GM18858 (cell line): Measurements from ENCODE around the gene SMIM7.
"Not testable (repeated sequence)": the region's sequence is repeated elsewhere in the genome, so short reads cannot be mapped to it uniquely, and the experiment has no call there.

Experiments used
- ATAC-seq: cut with Tn5 transposase; IDR thresholded peaks from one replicate; pipeline ENCODE4 v1.9.1; 2021; ENCODE audit not compliant: unreplicated experiment

SMIM7 gene

GRCh38 chr19:16655727-16656126, 4.2 kb downstream of the SMIM7 start:
- ATAC-seq: no peak

DNA sequence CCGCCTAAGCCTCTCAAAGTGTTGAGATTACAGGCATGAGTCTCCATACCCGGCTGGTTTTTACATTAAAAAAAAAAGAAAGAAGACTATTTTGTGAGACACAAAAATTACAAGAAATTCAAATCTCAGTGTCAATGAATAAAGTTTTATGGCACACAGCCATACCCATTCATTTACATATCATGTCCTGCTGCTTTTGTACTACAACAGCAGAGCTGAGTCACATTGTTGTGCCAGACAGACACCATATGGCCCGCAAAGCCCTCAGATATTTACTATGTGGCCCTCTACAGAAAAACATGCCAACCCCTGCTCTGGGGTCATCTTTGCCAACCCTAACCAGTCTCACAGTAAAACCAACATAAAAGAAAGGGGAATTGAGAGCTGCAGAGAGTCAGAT, 5.3 kb downstream of the SMIM7 start:
- no peak for ATAC-seq

DNA sequence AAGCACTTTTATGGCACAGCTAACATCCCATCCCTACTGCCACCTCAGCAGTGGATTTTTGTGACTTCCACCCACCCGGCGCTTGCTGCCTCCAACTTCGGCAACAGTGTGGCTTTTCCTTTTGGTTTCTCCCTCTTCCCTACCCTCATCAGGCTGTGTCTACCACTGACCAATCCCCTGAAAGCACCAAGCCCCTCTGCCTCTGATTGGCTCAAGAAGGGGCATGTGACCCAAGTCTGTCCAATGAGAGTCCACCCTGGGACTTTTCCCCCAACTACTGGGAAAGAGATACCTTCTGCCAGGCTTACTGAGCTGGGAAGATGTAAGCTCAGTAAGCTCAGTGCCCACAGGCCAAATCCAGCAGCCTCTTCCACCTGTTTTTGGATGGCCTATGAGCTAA, 5.8 kb downstream of the SMIM7 start:
- no peak for ATAC-seq

DNA sequence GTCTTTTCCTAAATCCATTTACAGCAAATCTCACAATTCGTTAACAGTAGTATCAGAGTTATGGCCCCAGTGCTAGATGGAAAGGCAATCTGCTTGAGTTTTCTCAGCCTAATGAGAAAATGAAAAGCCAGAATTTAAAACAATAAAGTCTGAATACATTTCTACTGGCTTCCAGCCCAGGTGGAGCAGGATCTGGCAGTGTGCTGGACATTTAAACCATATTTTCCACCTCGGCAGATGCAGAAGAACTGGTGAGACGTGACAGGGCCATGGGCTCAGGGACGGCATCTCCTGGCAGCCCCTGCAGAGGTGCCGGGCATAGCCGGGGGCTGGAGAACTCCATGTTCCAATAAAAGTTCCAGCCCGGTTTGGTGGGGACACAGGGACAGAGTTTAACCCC, 7.1 kb downstream of the SMIM7 start:
- no peak for ATAC-seq

GRCh38 chr19:16651421-16652188, 8.3 kb downstream of the SMIM7 start:
- ATAC-seq: not testable (repeated sequence)

GRCh38 chr19:16650821-16651220, 9.1 kb downstream of the SMIM7 start:
- no peak for ATAC-seq

DNA sequence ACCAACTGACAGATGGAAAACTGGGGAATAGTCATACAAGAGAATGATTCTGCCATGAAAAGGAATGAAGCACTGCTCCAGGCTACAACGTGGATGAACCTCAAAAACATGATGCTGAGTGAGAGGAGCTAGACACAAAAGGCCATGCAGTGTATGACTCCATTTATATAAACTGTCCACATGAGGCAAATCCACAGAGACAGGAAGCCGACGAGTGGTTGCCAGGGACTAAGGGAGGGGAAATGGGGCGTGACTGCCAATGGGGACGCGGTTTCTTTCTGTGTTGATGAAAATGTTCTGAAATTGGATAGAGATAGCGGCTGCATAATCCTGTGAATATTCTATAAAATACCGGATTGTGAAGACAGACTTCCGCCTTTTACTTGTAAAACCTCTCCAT, 10.2 kb downstream of the SMIM7 start:
- no peak for ATAC-seq

DNA sequence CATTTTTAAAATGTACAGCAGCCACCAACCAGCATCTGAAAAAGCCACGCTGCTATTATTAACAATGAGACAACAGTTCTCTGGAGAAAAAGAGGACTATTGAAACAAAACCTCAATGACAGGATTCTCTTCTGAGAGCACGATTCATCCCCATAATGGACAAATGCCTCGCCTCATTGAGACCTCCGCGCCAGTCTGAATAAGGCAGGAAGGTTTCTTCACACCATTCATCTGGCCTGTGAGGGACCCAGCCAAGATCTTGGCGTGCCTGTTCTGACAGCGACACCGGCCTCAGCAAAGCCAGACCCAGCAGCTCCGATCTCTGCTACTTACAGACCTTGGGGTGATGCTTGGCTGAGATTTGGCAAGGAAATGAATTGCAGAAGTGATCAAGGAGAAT, 14.8 kb downstream of the SMIM7 start:
- ATAC-seq: no peak

DNA sequence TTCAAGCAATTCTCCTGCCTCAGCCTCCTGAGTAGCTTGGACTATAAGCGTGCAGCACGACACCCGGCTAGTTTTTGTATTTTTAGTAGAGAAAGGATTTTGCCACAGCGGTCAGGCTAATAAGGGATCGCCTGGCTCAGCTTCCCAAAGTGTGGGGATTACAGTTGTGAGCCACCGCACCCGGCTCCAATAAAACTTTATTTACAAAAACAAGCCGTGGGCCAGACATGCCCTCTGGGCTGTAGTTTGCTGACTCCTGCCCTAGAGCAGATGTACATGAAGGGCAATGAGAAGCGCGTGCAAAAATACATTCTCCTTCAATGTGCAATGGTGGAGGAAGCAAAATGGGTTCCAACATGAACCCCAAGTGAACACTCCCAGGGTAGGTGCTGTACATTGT, 18.2 kb downstream of the SMIM7 start:
- no peak for ATAC-seq

DNA sequence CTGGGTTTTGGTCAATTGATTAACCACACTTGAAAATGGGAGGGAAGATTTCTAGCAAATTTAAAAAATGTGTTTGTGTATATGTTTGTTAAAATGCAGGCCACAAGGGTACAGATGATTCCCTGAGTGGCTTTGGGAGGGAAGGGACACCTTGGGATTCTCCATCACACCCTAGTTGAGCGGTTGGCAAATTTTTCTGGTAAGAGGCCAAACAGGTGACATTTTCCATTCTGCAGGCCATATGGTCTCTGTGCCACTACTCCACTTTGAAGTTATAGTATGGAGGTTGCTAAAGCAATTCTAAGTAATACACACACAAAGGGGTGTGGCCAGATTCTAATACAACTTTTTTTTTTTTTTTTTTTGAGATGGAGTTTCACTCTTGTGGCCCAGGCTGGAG, 19.0 kb downstream of the SMIM7 start:
- ATAC-seq: no peak

- no peak for ATAC-seq
These were observed 21.3 kb downstream of the SMIM7 start for GRCh38 chr19:16638666-16639065.

DNA sequence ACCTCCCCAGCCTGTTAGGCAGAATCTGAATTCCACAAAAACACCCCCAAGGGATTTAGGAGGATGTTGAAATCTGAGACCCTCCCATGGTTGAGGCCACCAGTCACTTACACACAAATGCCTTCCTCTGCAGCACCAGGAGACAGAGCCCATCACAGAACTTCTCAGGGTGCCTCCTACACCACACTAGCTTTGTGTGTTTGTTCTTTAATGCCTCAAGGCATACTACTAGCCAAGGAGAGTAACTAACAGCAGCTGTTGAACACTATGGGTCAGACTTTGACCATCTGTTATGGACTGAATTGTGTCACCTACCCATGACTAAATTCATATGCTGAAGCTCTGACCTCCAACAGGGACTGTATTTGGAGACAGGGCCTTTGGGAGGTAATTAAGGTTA, 22.4 kb downstream of the SMIM7 start:
- ATAC-seq: no peak

DNA sequence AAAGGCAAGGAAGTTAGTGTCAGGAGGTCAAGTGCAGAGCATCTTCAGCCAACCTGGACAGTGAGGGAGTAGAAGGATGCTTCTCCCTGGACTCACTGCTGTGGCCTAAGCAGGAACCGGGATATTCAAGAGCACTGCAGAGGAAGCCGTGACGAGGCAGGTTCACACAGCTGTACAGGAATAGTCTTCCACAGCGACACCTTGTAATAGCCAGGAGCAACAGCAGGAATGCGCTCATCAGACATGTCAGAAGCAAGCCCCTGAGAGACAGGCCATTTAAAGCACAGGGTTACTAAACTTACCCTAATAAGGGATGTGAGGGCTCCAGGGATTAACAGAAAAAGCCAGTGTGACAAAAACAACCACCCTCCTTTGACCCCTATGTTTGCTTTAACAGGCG, 28.5 kb downstream of the SMIM7 start:
- ATAC-seq: no peak

DNA sequence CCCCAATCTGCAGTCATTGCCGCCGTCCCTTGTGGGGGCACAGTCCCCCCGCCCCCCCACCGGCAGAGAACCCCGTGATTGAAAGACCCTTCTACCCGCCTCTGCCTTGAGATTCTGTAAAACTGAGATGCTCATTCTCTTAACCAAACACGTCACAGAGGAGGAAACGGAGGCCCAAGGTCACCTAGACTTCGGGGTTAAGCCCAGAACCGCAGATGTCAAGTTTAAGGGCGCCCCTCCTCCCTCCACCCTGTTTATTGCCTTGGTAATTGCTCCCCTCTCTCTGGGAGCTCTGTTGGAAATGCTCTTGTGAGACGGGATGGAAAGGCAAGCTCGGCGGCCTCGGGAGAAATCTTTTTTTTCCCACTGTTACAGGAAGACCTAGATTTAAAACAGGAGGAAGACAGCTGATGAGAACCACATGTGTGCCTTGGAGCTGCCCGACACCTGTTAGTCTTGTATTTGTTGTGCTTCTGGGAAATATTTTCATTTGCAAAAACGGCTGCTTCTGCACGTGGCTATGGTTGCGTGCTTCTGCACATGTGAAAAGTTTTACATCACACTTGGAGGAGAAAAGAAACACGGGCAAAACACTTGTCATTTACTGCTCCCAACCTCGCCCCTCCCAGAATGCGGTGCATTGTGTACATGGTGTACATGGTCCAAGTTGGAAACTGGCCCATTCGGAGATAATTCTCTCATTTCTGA, 30.8 kb downstream of the SMIM7 start:
- ATAC-seq: no peak

- peak; percentile 69 for ATAC-seq
These were observed 31.6 kb downstream of the SMIM7 start, which contains the start of gene MED26 for GRCh38 chr19:16628183-16628983. Gene MED26 (minus strand): TSS chr19:16628204. CDS start chr19:16627943, 261 bp downstream.

DNA sequence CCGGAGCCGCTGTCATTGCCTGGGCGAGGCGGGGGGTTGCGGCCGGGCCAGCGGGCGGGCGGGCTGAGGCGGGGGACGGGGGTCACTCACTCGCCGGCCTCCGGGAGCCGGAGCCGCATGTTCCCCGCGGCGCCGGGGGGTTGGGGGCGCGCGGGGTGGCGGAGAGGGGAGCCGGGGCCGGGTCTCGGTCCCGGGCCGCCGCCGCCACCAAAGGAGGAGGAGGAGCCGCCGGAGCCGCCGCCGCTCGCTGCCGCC, 32.1 kb downstream of the SMIM7 start:
- no peak for ATAC-seq

- no peak for ATAC-seq
These were observed 32.6 kb downstream of the SMIM7 start for GRCh38 chr19:16627193-16627927.

GRCh38 chr19:16626796-16627192, 33.1 kb downstream of the SMIM7 start:
- ATAC-seq: no peak

- ATAC-seq: no peak
These were observed 34.6 kb downstream of the SMIM7 start for GRCh38 chr19:16625163-16625958.

DNA sequence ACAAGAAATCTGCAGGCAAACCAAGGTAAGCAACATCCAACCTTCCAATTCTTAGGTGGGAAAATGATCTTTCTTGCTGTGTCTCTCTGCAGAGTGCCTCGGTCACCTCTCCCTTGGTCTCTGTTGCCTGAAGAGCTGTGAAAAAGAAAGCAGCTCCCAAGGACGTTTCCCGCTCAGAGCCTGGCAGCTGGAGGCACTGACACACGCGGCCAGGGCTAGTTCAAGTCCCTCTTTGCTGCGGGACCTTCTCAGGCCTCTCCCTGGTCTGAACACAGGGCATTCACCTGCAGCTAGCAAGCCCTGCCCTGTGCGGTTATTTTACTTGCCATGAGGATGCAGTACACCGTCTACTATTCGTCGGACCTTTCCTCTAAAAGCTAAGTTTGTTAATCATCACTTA, 35.7 kb downstream of the SMIM7 start:
- no peak for ATAC-seq

- no peak for ATAC-seq
These were observed 36.4 kb downstream of the SMIM7 start for GRCh38 chr19:16623576-16623975.
